ENCODE measurements around the gene PHB1. TPM values are rescaled to one million over a fixed set of nuclear protein-coding genes. Genes with fewer than 3 reads are reported as not detected.
A peak's percentile ranks its signal among the peaks of the same experiment; 100 is the strongest.
"Not testable (repeated sequence)": the region's sequence is repeated elsewhere in the genome, so short reads cannot be mapped to it uniquely, and the experiment has no call there.

Gene PHB1
- total RNA-seq, 1 experiment from 2014 or later = 146 TPM

DNA sequence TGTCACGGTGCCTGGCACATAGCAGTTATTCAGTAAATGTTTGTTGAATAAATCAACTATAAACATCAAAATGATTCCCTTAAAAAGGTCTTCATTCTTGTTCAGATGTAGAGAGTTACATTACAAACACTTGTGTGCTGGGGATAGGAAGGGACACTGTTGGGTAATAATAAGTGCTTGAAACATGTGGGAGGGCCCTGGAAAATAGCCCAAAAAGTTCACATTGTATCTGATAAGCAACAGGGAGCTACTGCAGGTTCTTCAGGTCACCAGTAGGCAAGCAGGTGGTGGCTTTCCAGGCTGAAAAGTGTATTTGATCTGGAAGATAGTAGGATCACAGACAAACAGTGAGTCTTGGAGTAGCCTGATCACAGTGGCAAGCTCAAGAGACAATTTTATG, 33.6 kb downstream of the PHB1 start:
- DNase-seq (ENCODE audit: low read depth) = no peak

DNA sequence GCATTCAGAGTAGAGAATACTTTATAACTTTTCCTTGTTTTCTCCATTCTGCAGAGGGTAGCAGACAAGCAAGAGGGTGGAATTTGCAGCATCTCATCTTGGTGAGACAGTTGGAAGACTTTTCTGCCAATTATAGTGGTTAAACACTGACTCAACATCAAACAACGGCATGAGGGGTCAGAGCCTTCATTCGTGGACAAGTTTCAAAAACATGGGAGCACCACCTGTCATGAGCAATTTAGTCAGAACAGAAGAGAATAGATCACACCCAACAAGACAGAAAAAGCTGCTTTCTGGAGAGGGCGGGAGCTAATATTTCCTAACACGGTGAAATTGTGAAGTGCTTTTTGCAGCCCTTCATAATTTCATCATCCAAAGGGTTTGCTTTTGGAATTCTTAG, 34.8 kb downstream of the PHB1 start:
- DNase-seq (ENCODE audit: low read depth) = no peak

DNA sequence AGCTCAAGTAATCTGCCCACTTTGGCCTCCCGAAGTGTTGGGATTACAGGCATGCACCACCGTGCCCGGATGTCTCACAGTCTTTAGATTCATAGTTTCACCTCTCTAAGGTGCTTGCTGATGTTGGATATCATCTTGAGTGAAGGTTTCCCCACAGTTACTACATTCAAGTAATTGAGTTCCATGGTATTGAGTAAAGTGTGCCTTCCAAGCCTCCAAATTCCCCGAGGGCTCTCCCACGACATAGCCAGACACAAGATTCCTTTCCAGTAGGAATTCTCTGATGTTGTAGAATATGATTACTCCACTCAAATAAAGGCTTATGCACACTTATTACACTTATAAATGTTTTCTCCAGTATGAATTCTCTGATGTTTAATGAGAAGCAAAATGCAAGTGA, 36.4 kb downstream of the PHB1 start:
- no peak for DNase-seq (ENCODE audit: low read depth)

DNA sequence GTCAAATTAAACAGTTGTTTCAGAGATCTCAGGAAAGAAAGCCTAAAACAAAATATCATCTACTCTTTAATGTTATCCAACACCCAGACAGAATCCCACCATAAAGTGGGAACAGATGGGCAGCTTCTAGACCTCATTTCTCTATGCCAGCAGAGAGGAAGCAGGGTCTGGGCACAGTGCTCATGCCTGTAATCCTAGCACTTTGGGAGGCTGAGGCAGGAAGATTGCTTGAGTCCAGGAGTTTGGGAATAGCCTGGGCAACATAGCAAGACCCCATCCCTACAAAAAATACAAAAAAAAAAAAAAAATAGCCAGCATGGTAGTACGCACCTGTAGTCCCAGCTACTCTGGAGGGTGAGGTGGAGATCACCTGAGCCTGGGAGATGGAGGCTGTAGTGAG, 39.1 kb downstream of the PHB1 start:
- no peak for DNase-seq (ENCODE audit: low read depth)

DNA sequence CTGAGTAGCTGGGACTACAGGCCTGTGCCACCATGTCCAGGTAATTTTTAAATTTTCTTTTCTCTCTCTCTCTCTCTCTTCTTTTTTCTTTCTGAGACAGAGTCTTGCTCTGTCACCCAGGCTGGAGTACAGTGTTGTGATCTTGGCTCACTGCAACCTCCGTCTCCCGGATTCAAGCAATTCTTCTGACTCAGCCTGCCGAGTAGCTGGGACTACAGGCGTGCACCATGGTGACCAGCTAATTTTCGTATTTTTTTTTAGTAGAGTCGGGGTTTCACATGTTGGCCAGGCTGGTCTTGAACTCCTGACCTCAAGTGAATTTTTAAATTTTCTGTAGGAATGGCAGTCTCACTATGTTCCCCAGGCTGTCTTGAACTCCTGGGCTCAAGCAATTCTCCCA, 41.6 kb downstream of the PHB1 start:
- DNase-seq (ENCODE audit: low read depth) = no peak

DNA sequence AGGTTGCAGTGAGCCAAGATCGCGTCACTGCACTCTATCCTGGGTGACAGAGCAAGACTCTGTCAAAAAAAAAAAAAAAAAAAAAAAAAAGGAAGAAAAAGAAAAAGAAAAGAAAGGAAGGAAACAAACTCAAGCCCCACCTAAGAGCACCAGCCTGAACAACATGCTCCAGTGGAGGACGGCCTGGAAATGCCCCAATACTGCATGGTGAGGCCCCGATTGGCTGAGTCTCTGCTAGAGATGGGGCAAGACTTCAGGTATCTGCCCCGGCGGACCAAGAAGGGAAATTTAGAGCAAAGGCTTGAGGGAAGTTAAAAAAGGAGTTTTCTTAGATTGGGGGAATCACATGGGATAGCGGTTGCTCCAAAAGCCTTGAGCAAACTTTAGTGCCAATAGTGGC, 42.3 kb downstream of the PHB1 start:
- DNase-seq (ENCODE audit: low read depth) = no peak

DNA sequence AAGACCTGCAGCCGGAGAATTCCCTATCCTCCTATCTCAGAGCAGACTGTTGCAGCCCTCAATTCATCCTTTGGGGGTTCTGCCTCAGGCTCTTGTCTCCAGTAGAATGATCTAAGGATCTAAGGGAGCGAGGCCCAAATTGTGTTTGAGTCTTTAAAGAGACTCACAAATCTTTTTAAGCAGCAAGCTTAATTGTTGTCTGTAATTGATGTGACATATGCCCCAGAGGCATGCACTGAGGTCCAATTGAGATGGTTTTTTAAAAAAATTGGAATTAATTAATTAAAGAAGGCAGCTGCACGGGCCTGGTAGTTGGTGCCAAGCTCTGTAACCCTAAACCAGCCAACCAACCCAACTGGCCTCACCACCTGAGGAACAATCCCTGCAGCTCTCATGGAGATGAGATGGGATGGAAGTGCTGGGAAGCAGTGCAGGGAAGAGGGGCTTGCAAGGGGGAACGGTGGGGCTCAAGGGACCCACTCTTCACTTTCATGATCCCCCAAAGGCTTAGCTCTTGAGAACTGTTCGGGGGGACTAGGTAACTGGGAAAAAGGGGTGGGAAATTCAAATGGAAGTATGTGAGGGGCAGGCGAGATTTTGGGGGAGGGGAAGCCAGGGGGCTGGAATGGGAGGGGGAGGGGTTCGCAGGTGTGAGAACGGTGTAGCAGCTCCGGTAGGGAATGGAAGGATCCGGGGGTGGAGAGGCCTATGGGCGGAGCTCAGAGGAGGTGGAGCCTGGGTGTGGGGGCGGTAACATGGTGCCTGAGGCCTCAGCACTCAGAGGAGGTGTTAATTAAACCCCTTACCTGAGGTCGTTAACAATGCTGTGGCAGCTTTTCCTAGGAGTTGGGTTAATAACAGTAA, 43.5 kb downstream of the PHB1 start:
- no peak for DNase-seq (ENCODE audit: low read depth)

DNA sequence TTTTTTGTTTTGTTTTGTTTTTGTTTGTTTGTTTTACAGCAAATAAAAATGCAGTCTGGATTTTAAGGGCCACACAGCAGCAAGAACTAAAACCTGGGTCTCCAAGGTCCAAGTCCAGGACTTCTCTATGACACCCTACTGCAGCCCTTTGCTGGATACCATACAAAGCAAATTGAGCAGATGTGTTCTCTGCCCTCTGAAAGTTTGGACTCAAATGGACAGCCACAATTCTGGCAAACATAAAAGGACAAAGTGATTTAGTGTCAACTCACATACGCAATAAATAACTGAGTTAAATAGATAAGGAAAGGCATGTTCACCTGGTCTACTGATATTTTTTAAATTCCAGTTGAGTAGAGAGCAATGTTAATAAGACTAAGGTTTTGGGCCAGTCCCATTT, 44.9 kb downstream of the PHB1 start:
- no peak for DNase-seq (ENCODE audit: low read depth)

DNA sequence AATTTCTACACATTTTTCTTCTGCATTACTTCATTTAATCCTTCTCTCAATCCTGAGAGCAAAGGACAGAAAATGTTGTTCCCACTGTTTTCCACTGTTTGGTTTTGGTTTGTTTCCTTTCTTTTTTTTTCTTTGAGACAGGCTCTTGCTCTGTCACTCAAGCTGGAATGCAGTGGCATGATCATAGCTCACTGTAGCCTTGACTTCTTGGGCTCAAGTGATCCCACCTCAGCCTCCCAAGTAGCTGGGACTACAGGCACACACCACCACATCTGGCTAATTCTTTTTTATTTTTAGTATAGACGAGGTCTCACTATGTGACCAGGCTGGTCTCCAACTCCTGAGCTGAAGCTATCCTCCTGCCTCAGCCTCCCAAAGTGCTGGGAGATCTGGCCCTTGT, 45.6 kb downstream of the PHB1 start:
- DNase-seq (ENCODE audit: low read depth) = no peak

DNA sequence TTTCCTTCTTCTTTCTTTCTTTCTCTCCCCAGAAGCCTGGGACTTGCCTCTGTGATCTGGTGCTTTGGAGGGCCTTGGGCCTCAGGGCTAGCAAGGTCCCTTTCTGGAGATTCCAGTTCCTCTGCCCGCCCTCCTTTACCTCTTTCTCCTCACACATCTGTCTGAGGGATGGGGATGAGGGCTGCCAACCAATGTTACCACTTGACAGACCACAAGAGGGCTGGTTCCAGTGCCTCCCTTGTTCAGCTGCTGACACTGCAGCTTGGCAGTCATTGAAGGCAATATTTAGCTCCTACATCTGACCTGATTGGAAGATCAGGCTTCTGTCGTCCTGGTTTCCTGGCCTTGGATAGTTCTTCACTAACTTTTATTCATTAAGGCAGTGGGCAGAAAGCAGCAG, 49.0 kb downstream of the PHB1 start:
- DNase-seq (ENCODE audit: low read depth) = peak; percentile 34

DNA sequence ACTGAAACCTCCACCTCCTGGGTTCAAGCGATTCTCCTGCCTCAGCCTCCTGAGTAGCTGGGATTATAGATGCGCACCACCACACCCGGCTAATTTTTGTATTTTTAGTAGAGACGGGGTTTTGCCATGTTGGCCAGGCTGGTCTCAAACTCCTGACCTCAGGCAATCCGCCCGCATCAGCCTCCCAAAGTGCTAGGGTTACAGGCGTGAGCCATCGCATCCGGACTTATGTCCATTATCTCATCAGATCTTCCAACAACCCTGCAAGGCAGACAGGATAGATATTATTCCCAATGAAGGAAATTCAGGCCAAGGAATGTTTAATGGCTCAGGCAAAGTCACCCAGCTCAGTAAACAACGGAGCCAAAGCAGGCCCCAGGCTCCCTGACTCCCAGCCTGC, 49.6 kb downstream of the PHB1 start:
- not testable (repeated sequence) for DNase-seq (ENCODE audit: low read depth)

DNA sequence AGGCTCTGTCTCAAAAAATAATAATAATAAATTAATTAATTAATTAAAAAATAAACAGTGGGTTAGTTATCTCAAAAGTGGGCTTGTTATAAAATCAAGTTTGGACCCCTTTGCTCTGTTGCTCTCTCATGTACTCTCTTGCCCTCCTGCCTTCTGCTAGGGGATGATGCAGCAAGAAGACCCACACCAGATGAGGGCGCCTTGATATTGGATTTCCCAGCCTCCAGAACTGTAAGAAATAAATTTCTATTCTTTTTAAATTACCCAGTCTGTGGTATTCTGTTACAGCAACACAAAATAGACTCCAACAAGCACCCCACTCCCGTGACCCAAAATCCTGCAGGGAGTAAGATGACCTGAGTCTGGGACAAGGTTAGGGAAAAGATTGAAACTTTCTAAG, 50.6 kb downstream of the PHB1 start:
- DNase-seq (ENCODE audit: low read depth) = no peak

DNA sequence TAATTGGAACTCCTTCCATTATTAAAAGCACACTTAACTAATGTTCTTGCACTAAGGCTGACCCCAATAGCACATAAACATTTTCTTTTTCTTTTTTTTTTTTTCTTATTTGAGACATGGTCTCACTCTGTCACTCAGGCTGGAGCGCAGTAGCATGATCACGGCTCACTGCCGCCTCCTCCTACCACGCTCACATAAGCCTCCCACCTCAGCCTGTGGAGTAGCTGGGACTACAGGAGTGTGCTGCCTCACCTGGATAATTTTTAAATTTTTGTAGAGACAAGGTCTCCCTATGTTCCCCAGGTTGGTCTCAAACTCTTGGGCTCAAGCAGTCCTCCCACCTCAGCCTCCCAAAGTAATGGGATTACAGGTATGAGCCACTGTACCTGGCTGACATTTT, 51.4 kb downstream of the PHB1 start:
- DNase-seq (ENCODE audit: low read depth) = no peak

DNA sequence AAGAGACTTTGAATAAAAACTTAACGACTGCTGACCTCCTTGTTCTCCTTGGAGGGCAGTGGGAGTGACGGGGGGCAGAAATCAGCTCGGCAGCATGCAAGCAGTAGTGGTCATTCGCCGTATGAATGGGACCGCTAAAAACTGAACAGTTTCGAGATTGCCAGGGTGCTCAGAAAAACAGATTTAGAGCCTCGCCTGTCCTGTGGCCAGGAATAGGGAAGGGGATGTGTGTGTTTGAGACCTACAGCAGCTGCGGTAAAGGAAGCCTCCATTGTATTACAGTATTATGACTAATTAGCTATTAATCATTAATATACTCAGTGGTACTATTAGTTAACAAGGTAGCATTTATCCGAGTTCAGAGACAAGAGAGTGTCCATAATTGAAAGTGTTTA, 52.0 kb downstream of the PHB1 start:
- DNase-seq (ENCODE audit: low read depth) = no peak

DNA sequence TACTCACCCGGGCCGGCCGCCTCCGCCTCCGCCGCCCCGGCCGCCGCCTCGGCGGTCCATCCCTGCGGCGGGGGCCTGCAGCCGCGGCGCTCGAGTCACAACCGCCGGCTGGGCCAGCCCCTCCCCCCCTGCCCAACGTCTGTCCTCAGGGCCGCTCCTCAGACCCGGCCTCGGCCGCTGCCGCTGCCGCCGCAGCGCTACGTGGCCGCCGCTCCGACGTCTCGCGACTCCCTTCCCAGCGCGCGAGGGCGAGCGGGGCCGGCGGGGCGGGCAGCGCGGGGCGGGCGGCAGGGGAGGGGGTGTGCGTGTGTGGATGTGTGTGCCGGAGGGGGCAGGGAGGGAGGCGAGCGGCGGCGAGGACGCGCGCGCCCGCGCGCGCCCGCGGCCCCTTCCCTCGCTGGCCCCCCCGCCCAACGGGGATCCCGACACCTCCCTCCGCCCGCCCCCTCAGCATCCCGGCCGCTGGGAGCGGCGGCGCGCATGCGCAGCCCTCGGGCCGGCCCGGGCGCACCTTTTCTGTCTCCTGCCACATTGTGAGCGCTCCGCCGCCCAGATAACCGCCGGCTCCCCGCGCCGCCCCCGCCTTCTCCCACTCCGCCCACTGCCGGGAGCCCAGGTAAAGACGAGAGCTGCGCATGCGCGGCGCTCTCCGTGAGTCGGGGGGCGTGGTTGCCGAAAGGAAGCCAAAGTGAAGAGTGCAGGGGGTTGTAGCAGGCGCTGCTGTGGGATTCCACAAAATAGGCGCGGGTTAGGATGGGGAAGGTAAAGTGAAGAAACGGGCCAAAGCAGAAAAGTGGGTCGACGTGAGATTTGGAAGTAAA, 52.6 kb downstream of the PHB1 start, which contains the start of gene ZNF652:
ZNF652 (minus strand) TSS at position 349 of the 821 bp plus-strand sequence. CDS start 44,525 bp downstream, outside the sequence.
- peak; percentile 83 for DNase-seq (ENCODE audit: low read depth)

DNA sequence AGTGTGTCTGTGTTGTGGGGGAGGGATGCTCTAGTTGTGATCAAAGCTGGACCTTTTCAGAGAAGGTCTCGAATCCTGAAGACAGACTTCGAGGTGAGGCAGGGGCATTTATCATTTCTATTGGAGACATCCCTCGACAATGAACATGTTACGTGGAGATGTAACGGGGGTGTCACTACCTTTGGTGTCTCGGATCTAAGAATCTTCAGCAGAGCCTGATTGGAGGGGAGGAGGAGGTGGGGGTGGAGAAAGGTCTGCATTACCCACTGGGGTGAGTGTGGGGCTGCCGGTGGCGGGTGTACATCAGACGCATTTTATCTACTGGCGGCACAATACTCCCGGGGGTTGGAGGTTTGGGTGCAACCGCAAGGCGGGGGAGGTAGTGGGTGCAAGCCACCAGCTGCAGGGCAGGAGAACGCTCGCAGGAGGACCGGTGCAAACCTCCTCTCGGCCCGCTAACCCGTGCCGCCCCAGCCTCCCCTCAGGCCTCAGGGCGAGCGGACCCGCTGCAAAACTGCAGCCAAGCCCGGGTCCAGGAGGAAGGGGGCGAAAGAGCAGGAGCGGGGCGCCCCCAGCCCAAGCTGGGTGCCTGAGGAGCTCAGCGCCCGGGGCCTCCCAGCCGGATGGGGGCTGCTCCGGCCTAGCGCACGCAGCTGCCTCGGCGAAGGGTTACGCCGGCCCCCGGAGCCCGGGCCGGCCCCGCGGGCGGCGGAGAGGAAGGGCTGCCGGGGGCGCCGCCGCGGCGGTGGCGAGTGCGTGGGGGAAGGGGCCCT, 53.4 kb downstream of the PHB1 start:
- DNase-seq (ENCODE audit: low read depth) = peak; percentile 54

DNA sequence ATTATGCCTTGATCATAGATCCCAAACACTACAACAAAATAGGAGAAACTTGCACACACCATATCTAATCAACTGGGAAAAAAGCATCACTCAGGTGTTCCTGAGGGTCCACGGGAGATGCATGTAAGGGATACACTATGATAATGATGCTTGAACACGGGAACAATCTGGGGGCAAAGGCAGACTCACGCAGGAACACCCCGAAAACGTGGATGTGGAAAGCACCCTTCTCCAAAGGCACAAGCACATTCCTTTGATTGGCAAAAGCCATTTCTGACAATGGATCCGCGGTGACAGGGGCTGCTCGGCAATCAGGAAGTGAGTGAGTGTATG, 53.9 kb downstream of the PHB1 start:
- DNase-seq (ENCODE audit: low read depth) = no peak

DNA sequence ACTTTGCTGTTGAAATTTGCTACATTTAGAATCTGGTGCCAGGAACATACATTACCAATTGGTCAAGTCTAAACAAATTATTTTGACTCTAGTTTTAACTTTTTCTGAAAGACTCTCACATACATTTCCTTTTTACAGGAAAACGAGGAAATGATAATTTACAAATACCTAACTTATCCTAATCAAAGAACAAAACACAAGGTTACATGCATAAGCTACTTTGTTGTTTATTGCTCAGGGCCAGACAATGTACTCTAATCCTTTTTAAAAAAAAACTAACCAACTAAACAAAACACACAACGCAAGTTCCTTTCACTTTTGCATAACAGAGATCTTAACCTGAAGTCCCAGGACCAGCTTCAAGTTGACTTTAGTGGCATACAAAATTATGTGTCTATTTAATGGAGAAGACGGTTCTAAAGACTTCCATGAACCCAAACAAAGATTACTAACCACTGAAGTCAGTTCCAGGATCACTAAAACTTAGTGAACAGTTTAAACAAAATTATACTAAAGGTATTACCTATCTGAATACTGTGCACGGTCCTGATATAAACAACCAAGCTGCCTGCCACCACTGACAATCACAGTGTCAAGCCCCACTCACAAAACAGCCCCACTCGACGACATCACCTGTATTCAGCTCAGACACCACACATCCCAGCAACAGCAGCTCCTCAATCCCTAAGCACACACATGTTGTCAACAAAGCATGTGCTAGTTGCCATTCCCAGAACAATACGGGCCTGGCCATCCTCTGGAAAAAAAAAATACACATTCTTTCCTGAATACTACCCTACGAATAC, 54.5 kb downstream of the PHB1 start:
- DNase-seq (ENCODE audit: low read depth) = no peak

DNA sequence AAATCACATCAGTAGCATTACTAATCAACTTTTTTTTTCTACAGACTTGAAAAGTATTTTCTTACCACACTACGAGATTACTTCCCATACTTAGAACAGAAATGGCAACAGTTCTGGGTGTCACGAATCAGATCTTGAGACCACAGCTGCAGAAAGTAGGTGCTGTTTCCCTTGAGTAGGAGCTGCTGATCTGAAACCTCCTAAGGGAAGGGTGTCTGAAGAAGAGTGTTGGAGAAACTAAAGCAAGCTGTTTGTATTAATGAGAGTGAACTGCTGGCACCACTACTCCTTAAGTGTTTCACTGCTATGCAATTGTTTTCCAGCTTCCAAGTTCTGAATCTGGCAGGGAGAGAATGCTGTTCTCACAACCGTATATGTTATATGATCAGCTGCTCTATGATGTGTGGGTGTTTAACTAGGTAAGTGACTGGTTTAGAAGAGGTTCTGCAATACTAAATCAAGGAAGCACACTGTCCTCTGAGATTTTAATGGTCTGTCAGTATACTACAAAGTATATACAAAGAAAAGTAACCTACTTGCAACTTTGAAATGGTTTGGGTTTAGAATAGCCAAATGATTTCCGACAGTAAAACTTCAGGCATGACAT, 55.9 kb downstream of the PHB1 start:
- DNase-seq (ENCODE audit: low read depth) = no peak

DNA sequence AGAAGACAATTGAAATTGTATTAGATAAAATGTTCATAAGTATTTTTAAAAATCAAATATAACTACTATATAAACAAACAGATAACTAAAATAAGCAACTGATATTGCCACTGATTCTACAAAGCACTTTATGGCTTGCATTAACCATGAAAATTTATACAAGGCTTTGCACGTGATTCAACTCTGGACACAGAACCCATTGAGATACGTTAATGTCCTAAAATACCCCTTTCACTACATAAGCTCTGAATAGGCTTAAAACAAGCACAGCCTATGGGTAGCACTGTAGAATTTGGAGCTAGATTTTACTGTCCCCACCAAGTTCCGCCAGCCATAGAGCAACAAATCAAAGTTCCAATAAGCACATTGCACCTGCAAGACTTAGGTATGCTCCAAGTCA, 57.2 kb downstream of the PHB1 start:
- DNase-seq (ENCODE audit: low read depth) = no peak

DNA sequence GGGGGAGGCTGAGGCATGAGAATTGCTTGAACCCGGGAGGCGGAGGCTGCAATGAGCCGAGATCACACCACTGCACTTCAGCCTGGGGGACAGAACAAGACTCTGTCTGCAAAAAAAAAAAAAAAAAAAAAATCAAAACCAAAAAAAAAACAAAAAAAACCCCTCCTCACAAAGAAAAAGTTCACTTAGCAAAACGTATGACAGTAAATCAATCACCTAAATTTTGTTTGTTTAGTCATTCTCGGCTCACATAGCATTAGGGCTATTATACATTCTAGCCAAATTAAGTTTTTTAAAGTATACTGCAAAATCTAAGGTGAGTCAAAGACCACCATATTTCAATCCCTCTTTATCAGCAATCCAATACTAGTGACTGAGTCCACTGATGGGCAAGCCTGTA, 58.4 kb downstream of the PHB1 start:
- no peak for DNase-seq (ENCODE audit: low read depth)
